Chondrocyte (in vitro differentiated cells): ENCODE measurements around the gene PRCP. TPM values are rescaled to one million over a fixed set of nuclear protein-coding genes. Genes with fewer than 3 reads are reported as not detected.

ENCODE experiments used
- DNase-seq: peaks from one replicate; pipeline ENCODE4 v3.0.0; 2021; ENCODE audit warnings: mixed read lengths, low spot score
- H3K27ac Mint-ChIP-seq: one replicate; pipeline ENCODE4 v1.8.0; 2021; ENCODE audit warnings: mild to moderate bottlenecking, moderate library complexity, mixed read lengths; ENCODE audit not compliant: unreplicated experiment
- H3K27me3 Mint-ChIP-seq: 2 replicates; pipeline ENCODE4 v1.8.0; 2021; ENCODE audit warnings: low read depth, mixed read lengths
- H3K36me3 Mint-ChIP-seq: 2 replicates; pipeline ENCODE4 v1.8.0; 2021; ENCODE audit warnings: low read depth, mixed read lengths
- H3K4me1 Mint-ChIP-seq: 2 replicates; pipeline ENCODE4 v1.8.0; 2021; ENCODE audit warnings: low read depth, mild to moderate bottlenecking, mixed read lengths
- H3K4me3 Mint-ChIP-seq: one replicate; pipeline ENCODE4 v1.8.0; 2021; ENCODE audit warnings: mild to moderate bottlenecking, moderate library complexity, mixed read lengths; ENCODE audit not compliant: unreplicated experiment
- H3K9me3 Mint-ChIP-seq: 2 replicates; pipeline ENCODE4 v1.8.0; 2021; ENCODE audit warnings: low read depth, mixed read lengths
- CTCF ChIP-seq: fragments of 200-600 bp; sonication (generic); IDR thresholded peaks from 2 replicates; pipeline ENCODE4 v1.5.0; 2021; ENCODE audit warnings: antibody characterized with exemption, mild to moderate bottlenecking, moderate library complexity
- total RNA-seq: library from RNA; stranded (reverse); gene quantifications from 3 replicates; pipeline ENCODE4 v1.2.1, GENCODE V29; 2021

Gene PRCP
- total RNA-seq, 1 donor from 2014 or later = 58.9 TPM

GRCh38 chr11:82778776-82779175, 121.5 kb downstream of the PRCP start:
- H3K36me3 Mint-ChIP-seq = peaks cover 9% of the 10 kb centered on the region
- no peak for DNase-seq
- no peaks in the 10 kb centered on the region for H3K27me3 Mint-ChIP-seq
- peaks cover 6% of the 10 kb centered on the region for H3K4me1 Mint-ChIP-seq
- peaks cover 42% of the 10 kb centered on the region for H3K9me3 Mint-ChIP-seq
- TF ChIP-seq CTCF = no peak
- H3K4me3 Mint-ChIP-seq = no peak overlapping the region
- H3K27ac Mint-ChIP-seq = no peak overlapping the region

- Mint-ChIP-seq H3K27me3 (no peaks in the 10 kb centered on the region), H3K9me3 (peaks cover 34% of the 10 kb centered on the region), H3K36me3 (peaks cover 9% of the 10 kb centered on the region), H3K27ac (peak overlapping the region; percentile 10), H3K4me3 (no peak overlapping the region), H3K4me1 (peaks cover 6% of the 10 kb centered on the region)
- no peak for TF ChIP-seq CTCF
- DNase-seq = no peak
Observed at GRCh38 chr11:82776377-82776776, 123.9 kb downstream of the PRCP start.

- H3K27ac Mint-ChIP-seq = no peak overlapping the region
- H3K4me1 Mint-ChIP-seq = peaks cover 6% of the 10 kb centered on the region
- H3K27me3 Mint-ChIP-seq = no peaks in the 10 kb centered on the region
- peaks cover 31% of the 10 kb centered on the region for H3K9me3 Mint-ChIP-seq
- no peak for DNase-seq
- no peak overlapping the region for H3K4me3 Mint-ChIP-seq
- peak; percentile 63 for TF ChIP-seq CTCF
- peaks cover 9% of the 10 kb centered on the region for H3K36me3 Mint-ChIP-seq
Observed at GRCh38 chr11:82775736-82776346, 124.4 kb downstream of the PRCP start.

GRCh38 chr11:82775218-82775617, 125.0 kb downstream of the PRCP start:
- no peak for DNase-seq
- Mint-ChIP-seq H3K27me3 (no peaks in the 10 kb centered on the region), H3K36me3 (peaks cover 9% of the 10 kb centered on the region), H3K9me3 (peaks cover 31% of the 10 kb centered on the region), H3K4me1 (peaks cover 6% of the 10 kb centered on the region), H3K4me3 (no peak overlapping the region), H3K27ac (no peak overlapping the region)
- no peak for TF ChIP-seq CTCF

Other genes starting within 250 kb of the PRCP start
- gene FAM181B, start 166.6 kb downstream of the PRCP start, total RNA-seq = 0.35 to 0.65 TPM (median 0.46 TPM) in 3 replicates
- 1.2 to 3.5 TPM (median 1.8 TPM) in 3 replicates for gene DDIAS, start 1.3 kb upstream of the PRCP start, total RNA-seq
- 52.6 to 55.2 TPM (median 54.0 TPM) in 3 replicates for gene RAB30, start 171.5 kb upstream of the PRCP start, total RNA-seq